GM21528 (cell line): Measurements from ENCODE around the gene CNPPD1.

Source experiments
- ATAC-seq: cut with Tn5 transposase; IDR thresholded peaks from one replicate; pipeline ENCODE4 v1.9.1; 2021; ENCODE audit warnings: mild to moderate bottlenecking, moderate library complexity; ENCODE audit not compliant: unreplicated experiment, low FRiP score

Gene CNPPD1

GRCh38 chr2:219124381-219125110 is 52.2 kb downstream of the CNPPD1 start:
- ATAC-seq: no peak

- ATAC-seq: no peak
Observed at GRCh38 chr2:219123356-219124135, 53.2 kb downstream of the CNPPD1 start.

DNA sequence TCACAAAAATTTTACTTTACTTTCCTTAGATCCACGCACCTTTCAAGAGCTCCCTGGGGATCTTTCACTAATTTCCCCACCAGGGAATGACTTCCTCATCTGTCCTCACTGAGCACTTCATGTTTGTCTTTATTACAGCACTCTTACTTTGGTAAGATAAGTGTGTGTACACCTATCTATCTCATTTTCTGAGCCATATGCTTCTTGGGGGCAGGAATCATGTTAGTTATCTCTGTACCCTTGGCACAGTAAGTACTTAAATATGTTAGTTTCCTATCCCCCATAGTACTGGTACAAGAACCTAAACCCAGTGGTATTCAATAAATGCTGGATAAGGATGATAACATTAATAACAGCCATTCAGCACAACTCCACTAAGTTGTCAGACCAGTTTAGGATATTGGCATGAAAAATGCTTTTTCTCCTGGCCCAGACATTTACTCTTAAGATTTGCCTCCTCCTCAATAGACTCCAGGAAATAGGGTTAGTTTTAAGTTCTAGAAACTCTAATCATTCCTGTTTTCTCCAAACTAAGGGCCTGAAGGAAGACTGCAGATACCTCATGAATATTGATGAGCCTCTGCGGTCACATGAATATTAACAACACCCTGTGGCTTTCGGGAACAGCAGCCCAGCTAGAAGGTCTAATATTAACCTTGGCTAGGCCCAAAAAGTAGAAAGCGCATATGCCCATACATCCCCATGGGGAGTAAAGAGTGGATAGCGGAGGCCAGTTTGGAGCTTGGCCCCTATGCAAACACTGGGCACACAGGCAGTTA is 54.3 kb downstream of the CNPPD1 start:
- no peak for ATAC-seq
